ENCODE results near the gene KANK4.
"Not testable (repeated sequence)": the region's sequence is repeated elsewhere in the genome, so short reads cannot be mapped to it uniquely, and the experiment has no call there.

Gene KANK4

DNA sequence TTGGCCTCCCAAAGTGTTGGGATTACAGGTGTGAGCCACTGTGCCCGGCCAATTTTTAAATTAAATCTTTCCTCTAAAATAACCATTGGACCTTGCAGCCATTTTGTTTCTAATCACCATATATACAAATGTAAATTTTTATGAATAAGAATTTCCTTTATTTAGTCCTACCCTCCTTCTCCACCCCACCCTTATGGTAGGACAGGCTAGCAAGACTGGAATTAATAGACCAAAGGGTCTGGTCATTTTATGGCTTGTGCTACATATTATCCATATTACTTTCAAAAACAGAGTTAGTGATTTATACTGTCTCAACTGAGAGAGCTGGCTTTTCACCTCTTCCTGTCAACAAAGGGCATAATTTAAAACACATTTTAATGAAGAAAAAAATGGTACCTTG lies 98.1 kb downstream of the KANK4 start:
- WGBS: 100% methylated on average over 1 of the region's 1 CpG
- no peaks in the 10 kb centered on the region for H3K27me3 ChIP-seq (ENCODE audit: insufficient read depth, low read length)
- peaks cover 29% of the 10 kb centered on the region for H3K36me3 ChIP-seq (ENCODE audit: insufficient read depth, low read length)
- H3K4me1 ChIP-seq (ENCODE audit: insufficient read depth, low read length): no peaks in the 10 kb centered on the region
- H3K27ac ChIP-seq (ENCODE audit: low read depth, low read length): no peak overlapping the region
- H3K9me3 ChIP-seq (ENCODE audit: insufficient read depth, low read depth, low read length): no peaks in the 10 kb centered on the region
- H3K4me3 ChIP-seq (ENCODE audit: low read length): no peak overlapping the region
- H3K9ac ChIP-seq (ENCODE audit: low read depth, low read length): no peak overlapping the region

DNA sequence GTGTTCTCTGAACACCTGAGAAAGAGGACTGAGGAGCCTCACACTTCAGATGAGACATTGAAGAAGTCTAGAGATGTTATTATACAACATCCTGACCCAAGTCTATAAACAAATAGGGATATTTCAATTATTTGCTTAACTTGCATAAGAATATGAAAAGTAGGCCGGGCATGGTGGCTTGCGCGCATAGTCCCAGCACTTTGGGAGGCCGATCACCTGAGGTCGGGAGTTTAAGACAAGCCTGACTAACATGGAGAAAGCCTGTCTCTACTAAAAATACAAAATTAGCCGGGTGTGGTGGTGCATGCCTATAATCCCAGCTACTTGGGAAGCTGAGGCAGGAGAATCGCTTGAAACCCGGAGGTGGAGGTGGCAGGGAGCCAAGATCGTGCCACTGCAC lies 98.8 kb downstream of the KANK4 start:
- 85% methylated on average over 9 of the region's 9 CpGs for WGBS
- H3K27me3 ChIP-seq (ENCODE audit: insufficient read depth, low read length): not testable (repeated sequence)

DNA sequence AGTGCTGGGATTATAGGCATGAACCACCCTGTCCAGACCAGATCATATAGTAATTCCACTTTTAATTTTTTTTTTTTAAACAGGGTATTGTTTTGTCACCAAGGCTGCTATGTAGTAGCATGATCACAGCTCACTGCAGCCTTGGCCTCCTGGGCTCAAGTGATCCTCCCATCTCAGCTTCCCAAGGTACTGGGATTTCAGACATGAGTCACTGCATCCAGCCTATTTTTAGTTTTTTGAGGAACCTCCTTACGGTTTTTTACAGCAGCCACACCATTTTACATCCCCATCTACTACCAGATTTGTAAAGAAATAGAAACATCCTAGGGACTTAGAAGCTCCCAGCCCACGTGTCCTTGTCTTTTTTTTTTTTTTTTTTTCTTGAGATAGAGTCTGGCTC lies 100.6 kb downstream of the KANK4 start:
- Histone ChIP-seq H3K9me3 (ENCODE audit: insufficient read depth, low read depth, low read length) (no peaks in the 10 kb centered on the region), H3K4me1 (ENCODE audit: insufficient read depth, low read length) (no peaks in the 10 kb centered on the region), H3K4me3 (ENCODE audit: low read length) (no peak overlapping the region), H3K36me3 (ENCODE audit: insufficient read depth, low read length) (peaks cover 17% of the 10 kb centered on the region), H3K27me3 (ENCODE audit: insufficient read depth, low read length) (no peaks in the 10 kb centered on the region), H3K27ac (ENCODE audit: low read depth, low read length) (no peak overlapping the region), H3K9ac (ENCODE audit: low read depth, low read length) (no peak overlapping the region)
- WGBS: 88% methylated on average over 2 of the region's 2 CpGs

More for the DNA sequence above, 98.8 kb downstream of the KANK4 start:
- not testable (repeated sequence) for H3K9me3 ChIP-seq (ENCODE audit: insufficient read depth, low read depth, low read length); H3K27ac ChIP-seq (ENCODE audit: low read depth, low read length); H3K4me3 ChIP-seq (ENCODE audit: low read length); H3K9ac ChIP-seq (ENCODE audit: low read depth, low read length); H3K4me1 ChIP-seq (ENCODE audit: insufficient read depth, low read length)
- H3K36me3 ChIP-seq (ENCODE audit: insufficient read depth, low read length): peaks cover 28% of the 10 kb centered on the region

- Histone ChIP-seq H3K4me1 (ENCODE audit: insufficient read depth, low read length) (no peaks in the 10 kb centered on the region), H3K36me3 (ENCODE audit: insufficient read depth, low read length) (peaks cover 43% of the 10 kb centered on the region), H3K27me3 (ENCODE audit: insufficient read depth, low read length) (no peaks in the 10 kb centered on the region), H3K27ac (ENCODE audit: low read depth, low read length) (no peak overlapping the region; the same call in 1 of the 2 replicates), H3K4me3 (ENCODE audit: low read length) (no peak overlapping the region), H3K9ac (ENCODE audit: low read depth, low read length) (no peak overlapping the region), H3K9me3 (ENCODE audit: insufficient read depth, low read depth, low read length) (peaks cover 22% of the 10 kb centered on the region)
- 76% methylated on average over 6 of the region's 6 CpGs for WGBS
These were observed 105.9 kb downstream of the KANK4 start for GRCh38 chr1:62213075-62213914.

- peaks cover 46% of the 10 kb centered on the region for H3K36me3 ChIP-seq (ENCODE audit: insufficient read depth, low read length)
- H3K27ac ChIP-seq (ENCODE audit: low read depth, low read length): no peak overlapping the region
- H3K9ac ChIP-seq (ENCODE audit: low read depth, low read length): no peak overlapping the region
- no peaks in the 10 kb centered on the region for H3K27me3 ChIP-seq (ENCODE audit: insufficient read depth, low read length)
- no peaks in the 10 kb centered on the region for H3K4me1 ChIP-seq (ENCODE audit: insufficient read depth, low read length)
- H3K4me3 ChIP-seq (ENCODE audit: low read length): no peak overlapping the region
- peaks cover 22% of the 10 kb centered on the region for H3K9me3 ChIP-seq (ENCODE audit: insufficient read depth, low read depth, low read length)
- WGBS: 86% methylated on average over 6 of the region's 6 CpGs
These were observed 106.8 kb downstream of the KANK4 start for GRCh38 chr1:62212411-62212810.

DNA sequence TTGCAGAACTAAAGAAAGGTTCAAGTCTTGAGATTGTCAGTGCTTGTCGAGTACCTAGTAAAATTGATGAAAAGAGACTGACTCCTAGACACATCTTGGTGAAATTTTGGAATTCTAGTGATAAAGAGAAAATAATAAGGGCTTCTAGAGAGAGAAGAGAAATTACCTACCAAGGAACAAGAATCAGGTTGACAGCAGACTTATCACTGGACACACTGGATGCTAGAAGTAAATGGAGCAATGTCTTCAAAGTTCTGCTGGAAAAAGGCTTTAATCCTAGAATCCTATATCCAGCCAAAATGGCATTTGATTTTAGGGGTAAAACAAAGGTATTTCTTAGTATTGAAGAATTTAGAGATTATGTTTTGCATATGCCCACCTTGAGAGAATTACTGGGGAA lies 108.3 kb downstream of the KANK4 start:
- peaks cover 5% of the 10 kb centered on the region; the same call in 1 of the 2 replicates for H3K4me1 ChIP-seq (ENCODE audit: insufficient read depth, low read length)
- H3K27me3 ChIP-seq (ENCODE audit: insufficient read depth, low read length): no peaks in the 10 kb centered on the region
- H3K9ac ChIP-seq (ENCODE audit: low read depth, low read length): no peak overlapping the region
- H3K9me3 ChIP-seq (ENCODE audit: insufficient read depth, low read depth, low read length): peaks cover 25% of the 10 kb centered on the region
- peaks cover 58% of the 10 kb centered on the region for H3K36me3 ChIP-seq (ENCODE audit: insufficient read depth, low read length)
- no peak overlapping the region for H3K27ac ChIP-seq (ENCODE audit: low read depth, low read length)
- H3K4me3 ChIP-seq (ENCODE audit: low read length): no peak overlapping the region
- WGBS: 100% methylated on average over 1 of the region's 1 CpG

DNA sequence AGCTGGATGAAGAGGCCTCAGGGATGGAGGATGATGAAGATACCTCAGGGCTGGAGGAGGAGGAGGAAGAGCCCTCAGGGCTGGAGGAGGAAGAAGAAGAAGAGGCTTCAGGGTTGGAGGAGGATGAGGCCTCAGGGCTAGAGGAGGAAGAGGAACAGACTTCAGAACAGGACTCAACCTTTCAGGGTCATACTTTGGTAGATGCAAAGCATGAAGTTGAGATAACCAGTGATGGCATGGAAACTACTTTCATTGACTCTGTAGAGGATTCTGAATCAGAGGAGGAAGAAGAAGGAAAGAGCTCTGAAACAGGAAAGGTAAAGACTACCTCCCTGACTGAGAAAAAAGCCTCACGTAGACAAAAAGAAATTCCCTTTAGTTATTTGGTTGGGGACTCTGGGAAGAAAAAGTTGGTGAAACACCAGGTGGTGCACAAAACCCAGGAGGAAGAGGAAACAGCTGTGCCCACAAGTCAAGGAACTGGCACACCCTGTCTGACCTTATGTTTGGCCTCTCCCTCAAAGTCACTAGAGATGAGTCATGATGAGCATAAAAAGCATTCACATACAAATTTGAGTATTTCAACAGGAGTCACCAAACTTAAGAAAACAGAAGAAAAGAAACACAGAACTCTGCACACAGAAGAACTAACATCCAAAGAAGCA lies 109.2 kb downstream of the KANK4 start:
- Histone ChIP-seq H3K9me3 (ENCODE audit: insufficient read depth, low read depth, low read length) (peaks cover 25% of the 10 kb centered on the region), H3K4me3 (ENCODE audit: low read length) (no peak overlapping the region), H3K36me3 (ENCODE audit: insufficient read depth, low read length) (peaks cover 66% of the 10 kb centered on the region), H3K27me3 (ENCODE audit: insufficient read depth, low read length) (no peaks in the 10 kb centered on the region), H3K9ac (ENCODE audit: low read depth, low read length) (no peak overlapping the region), H3K4me1 (ENCODE audit: insufficient read depth, low read length) (peaks cover 5% of the 10 kb centered on the region; the same call in 1 of the 2 replicates), H3K27ac (ENCODE audit: low read depth, low read length) (no peak overlapping the region)
- 100% methylated on average over 1 of the region's 1 CpG for WGBS

GRCh38 chr1:62208970-62209369 lies 110.3 kb downstream of the KANK4 start:
- H3K9ac ChIP-seq (ENCODE audit: low read depth, low read length): no peak overlapping the region
- H3K4me3 ChIP-seq (ENCODE audit: low read length): no peak overlapping the region
- 44% methylated on average over 1 of the region's 1 CpG for WGBS
- H3K4me1 ChIP-seq (ENCODE audit: insufficient read depth, low read length): peaks cover 6% of the 10 kb centered on the region; the same call in 1 of the 2 replicates
- H3K9me3 ChIP-seq (ENCODE audit: insufficient read depth, low read depth, low read length): peaks cover 25% of the 10 kb centered on the region
- H3K27me3 ChIP-seq (ENCODE audit: insufficient read depth, low read length): no peaks in the 10 kb centered on the region
- H3K27ac ChIP-seq (ENCODE audit: low read depth, low read length): no peak overlapping the region
- peaks cover 77% of the 10 kb centered on the region for H3K36me3 ChIP-seq (ENCODE audit: insufficient read depth, low read length)

DNA sequence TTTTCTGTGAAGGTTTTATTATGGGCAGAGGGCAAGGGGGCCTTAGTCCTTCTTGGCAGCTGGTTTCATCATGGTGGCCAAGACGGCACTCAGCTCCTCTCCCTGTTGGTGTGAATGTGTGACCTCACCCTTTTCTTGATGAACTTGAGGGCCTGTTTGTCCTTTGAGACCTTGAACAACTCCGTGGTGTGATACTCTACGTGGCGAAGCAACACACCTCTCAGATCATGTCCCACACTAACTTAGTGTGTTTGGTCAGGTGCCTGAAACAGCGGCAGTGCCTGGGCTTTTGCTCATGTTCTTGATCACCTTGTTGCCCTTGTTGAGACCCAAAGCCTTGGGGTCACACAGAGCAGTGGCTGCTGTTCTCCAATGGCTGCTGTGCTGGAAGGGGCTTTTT lies 111.1 kb downstream of the KANK4 start:
- Histone ChIP-seq H3K27me3 (ENCODE audit: insufficient read depth, low read length) (no peaks in the 10 kb centered on the region), H3K9me3 (ENCODE audit: insufficient read depth, low read depth, low read length) (peaks cover 25% of the 10 kb centered on the region), H3K36me3 (ENCODE audit: insufficient read depth, low read length) (peaks cover 83% of the 10 kb centered on the region), H3K9ac (ENCODE audit: low read depth, low read length) (no peak overlapping the region), H3K4me3 (ENCODE audit: low read length) (no peak overlapping the region), H3K4me1 (ENCODE audit: insufficient read depth, low read length) (peaks cover 8% of the 10 kb centered on the region; the same call in 1 of the 2 replicates), H3K27ac (ENCODE audit: low read depth, low read length) (no peak overlapping the region)
- WGBS: 93% methylated on average over 5 of the region's 5 CpGs

GRCh38 chr1:62207187-62207586 lies 112.0 kb downstream of the KANK4 start:
- Histone ChIP-seq H3K9me3 (ENCODE audit: insufficient read depth, low read depth, low read length) (peaks cover 25% of the 10 kb centered on the region), H3K27ac (ENCODE audit: low read depth, low read length) (no peak overlapping the region), H3K9ac (ENCODE audit: low read depth, low read length) (no peak overlapping the region), H3K4me3 (ENCODE audit: low read length) (no peak overlapping the region), H3K27me3 (ENCODE audit: insufficient read depth, low read length) (no peaks in the 10 kb centered on the region), H3K36me3 (ENCODE audit: insufficient read depth, low read length) (peaks cover 92% of the 10 kb centered on the region), H3K4me1 (ENCODE audit: insufficient read depth, low read length) (peaks cover 10% of the 10 kb centered on the region)
- over 99% methylated on average over 2 of the region's 2 CpGs for WGBS

GRCh38 chr1:62198781-62199125 lies 120.5 kb downstream of the KANK4 start:
- 3% methylated on average over 3 of the region's 3 CpGs for WGBS
- Histone ChIP-seq H3K36me3 (ENCODE audit: insufficient read depth, low read length) (peaks cover 71% of the 10 kb centered on the region), H3K9ac (ENCODE audit: low read depth, low read length) (peak overlapping the region; percentile 64), H3K27ac (ENCODE audit: low read depth, low read length) (peak overlapping the region; percentile 90), H3K9me3 (ENCODE audit: insufficient read depth, low read depth, low read length) (no peaks in the 10 kb centered on the region), H3K4me1 (ENCODE audit: insufficient read depth, low read length) (peaks cover 40% of the 10 kb centered on the region), H3K4me3 (ENCODE audit: low read length) (peak overlapping the region; percentile 46), H3K27me3 (ENCODE audit: insufficient read depth, low read length) (no peaks in the 10 kb centered on the region)

Measured in HUES64 (cell line).